Measurements from ENCODE around the gene STK32C. TPM values are rescaled to one million over a fixed set of nuclear protein-coding genes. Genes with fewer than 3 reads are reported as not detected.
A peak's percentile ranks its signal among the peaks of the same experiment; 100 is the strongest.
"Not testable (repeated sequence)": the region's sequence is repeated elsewhere in the genome, so short reads cannot be mapped to it uniquely, and the experiment has no call there.

The STK32C gene
- total RNA-seq, 1 experiment from 2014 or later = 7.6 TPM

- in situ Hi-C loops (cut with HindIII; ENCODE audit: low pct_unique_long_range_greater_than_20kb, low sequenced_read_pairs) = no loop called here
- DNase-seq (ENCODE audit: low read depth, low spot score) = no peak
Observed at GRCh38 chr10:132223611-132224342, 84.0 kb downstream of the STK32C start.

DNA sequence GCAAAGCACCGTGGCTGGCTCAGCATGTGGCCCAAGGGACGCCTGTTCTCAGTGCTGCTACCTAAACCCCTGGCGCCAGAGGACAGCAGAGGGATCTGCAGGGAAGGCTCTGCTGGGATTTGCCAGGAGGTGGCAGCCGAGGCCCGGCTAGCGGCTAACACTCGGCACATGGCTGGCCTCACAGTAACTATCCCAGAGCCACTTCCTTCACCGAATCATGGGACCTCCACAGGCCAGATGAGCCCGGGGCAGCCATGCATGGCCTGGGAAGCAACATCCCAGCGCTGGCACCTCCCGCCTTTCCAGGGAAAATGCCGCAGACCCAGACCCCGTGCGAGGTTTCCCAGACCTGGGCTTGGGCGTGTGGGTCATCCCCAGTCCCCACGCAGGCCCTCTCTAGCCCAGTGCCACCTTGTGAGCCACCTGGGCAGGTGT is 84.6 kb downstream of the STK32C start:
- peak; percentile 84 for DNase-seq (ENCODE audit: low read depth, low spot score)
- in situ Hi-C loops (cut with HindIII; ENCODE audit: low pct_unique_long_range_greater_than_20kb, low sequenced_read_pairs) = no loop called here

DNA sequence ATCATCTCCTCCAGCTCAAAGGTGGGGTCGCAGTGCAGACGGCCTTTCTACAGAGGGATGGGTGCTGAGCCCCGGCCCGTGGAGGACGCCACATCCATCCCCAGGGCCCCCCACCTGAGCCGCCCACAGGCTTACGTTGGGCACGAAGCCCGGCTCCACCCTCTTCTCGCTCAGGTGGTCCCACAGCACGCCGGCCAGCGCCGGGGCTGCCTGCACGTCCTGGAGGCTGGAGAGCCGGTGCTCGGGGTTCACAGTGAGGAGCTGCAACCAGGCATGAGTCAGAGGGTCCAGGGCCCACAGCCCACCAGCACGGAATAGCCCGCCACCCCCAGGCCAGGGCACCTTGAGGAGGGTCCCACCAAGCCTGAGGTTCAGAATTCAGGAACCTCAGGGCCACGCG is 85.0 kb downstream of the STK32C start:
- no peak for DNase-seq (ENCODE audit: low read depth, low spot score)
- in situ Hi-C loops (cut with HindIII; ENCODE audit: low pct_unique_long_range_greater_than_20kb, low sequenced_read_pairs) = no loop called here

GRCh38 chr10:132220996-132221395 is 86.8 kb downstream of the STK32C start:
- in situ Hi-C loops (cut with HindIII; ENCODE audit: low pct_unique_long_range_greater_than_20kb, low sequenced_read_pairs); DNase-seq (ENCODE audit: low read depth, low spot score): not testable (repeated sequence)

DNA sequence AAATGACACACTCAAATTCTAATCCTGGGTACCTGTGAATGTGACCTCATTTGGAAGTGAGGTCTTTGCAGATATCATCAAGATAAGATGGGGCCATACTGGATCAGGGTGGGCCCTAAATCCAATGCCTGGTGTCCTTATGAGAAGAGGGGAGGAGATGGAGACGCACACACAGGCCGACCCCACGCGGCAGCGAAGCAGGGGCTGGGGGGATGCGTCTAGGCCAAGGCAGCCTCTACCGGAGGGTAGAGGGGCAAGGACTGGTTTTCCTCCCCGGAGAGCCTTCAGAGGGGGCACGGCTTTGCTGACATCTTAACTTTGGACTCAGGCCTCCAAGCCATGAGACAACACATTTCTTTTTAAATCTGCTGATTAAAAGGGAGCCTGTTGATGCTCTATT is 87.7 kb downstream of the STK32C start:
- in situ Hi-C loops (cut with HindIII; ENCODE audit: low pct_unique_long_range_greater_than_20kb, low sequenced_read_pairs) = no loop called here
- no peak for DNase-seq (ENCODE audit: low read depth, low spot score)

GRCh38 chr10:132219486-132219885 is 88.3 kb downstream of the STK32C start:
- in situ Hi-C loops (cut with HindIII; ENCODE audit: low pct_unique_long_range_greater_than_20kb, low sequenced_read_pairs) = no loop called here
- DNase-seq (ENCODE audit: low read depth, low spot score) = no peak

DNA sequence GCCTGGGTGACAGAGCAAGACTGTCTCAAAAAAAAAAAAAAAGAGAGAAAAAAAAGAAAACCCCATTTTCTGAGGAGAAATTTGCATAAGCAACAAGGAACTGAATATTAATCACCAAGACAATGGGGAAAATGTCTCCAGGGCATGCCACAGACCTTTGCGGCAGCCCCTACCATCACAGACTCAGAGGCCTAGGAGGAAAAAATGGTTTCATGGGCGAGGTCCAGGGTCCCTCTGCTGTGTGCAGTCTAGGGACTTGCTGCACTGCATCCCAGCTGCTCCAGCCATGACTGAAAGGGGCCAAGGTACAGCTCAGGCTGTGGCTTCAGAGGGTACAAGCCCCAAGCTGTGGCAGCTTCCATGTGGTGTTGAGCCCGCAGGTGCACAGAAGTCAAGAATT is 91.3 kb downstream of the STK32C start:
- in situ Hi-C loops (cut with HindIII; ENCODE audit: low pct_unique_long_range_greater_than_20kb, low sequenced_read_pairs); DNase-seq (ENCODE audit: low read depth, low spot score): not testable (repeated sequence)

- no peak for DNase-seq (ENCODE audit: low read depth, low spot score)
- in situ Hi-C loops (cut with HindIII; ENCODE audit: low pct_unique_long_range_greater_than_20kb, low sequenced_read_pairs) = no loop called here
Observed at GRCh38 chr10:132213917-132214316, 93.8 kb downstream of the STK32C start.

GRCh38 chr10:132212816-132213215 is 94.9 kb downstream of the STK32C start:
- no peak for DNase-seq (ENCODE audit: low read depth, low spot score)
- in situ Hi-C loops (cut with HindIII; ENCODE audit: low pct_unique_long_range_greater_than_20kb, low sequenced_read_pairs) = no loop called here

- no peak for DNase-seq (ENCODE audit: low read depth, low spot score)
- in situ Hi-C loops (cut with HindIII; ENCODE audit: low pct_unique_long_range_greater_than_20kb, low sequenced_read_pairs) = no loop called here
Observed at GRCh38 chr10:132211246-132211645, 96.5 kb downstream of the STK32C start.

GRCh38 chr10:132210766-132211165 is 97.0 kb downstream of the STK32C start:
- DNase-seq (ENCODE audit: low read depth, low spot score) = no peak
- in situ Hi-C loops (cut with HindIII; ENCODE audit: low pct_unique_long_range_greater_than_20kb, low sequenced_read_pairs) = no loop called here

- in situ Hi-C loops (cut with HindIII; ENCODE audit: low pct_unique_long_range_greater_than_20kb, low sequenced_read_pairs) = no loop called here
- no peak for DNase-seq (ENCODE audit: low read depth, low spot score)
Observed at GRCh38 chr10:132209978-132210530, 97.7 kb downstream of the STK32C start.

DNA sequence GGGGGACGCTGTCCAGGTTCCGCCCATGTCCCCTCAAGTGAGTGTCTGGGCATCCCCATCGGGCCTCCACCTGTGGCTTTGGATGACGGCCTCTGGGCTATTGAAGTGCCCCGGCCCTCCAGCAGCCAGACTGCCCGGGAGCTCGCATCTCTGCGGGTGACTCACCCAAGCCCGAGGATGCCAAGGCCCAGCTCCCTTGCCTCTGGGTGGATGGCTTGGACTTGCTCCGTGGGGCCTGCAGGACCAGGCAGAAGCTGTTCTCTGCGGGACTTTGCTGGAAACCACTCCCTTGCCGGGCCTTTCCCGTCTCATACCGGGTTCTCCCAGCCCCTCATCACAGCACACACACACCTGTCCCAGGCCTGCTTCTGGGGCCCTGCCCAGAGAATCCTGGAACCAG is 98.6 kb downstream of the STK32C start:
- DNase-seq (ENCODE audit: low read depth, low spot score) = no peak
- in situ Hi-C loops (cut with HindIII; ENCODE audit: low pct_unique_long_range_greater_than_20kb, low sequenced_read_pairs) = no loop called here

DNA sequence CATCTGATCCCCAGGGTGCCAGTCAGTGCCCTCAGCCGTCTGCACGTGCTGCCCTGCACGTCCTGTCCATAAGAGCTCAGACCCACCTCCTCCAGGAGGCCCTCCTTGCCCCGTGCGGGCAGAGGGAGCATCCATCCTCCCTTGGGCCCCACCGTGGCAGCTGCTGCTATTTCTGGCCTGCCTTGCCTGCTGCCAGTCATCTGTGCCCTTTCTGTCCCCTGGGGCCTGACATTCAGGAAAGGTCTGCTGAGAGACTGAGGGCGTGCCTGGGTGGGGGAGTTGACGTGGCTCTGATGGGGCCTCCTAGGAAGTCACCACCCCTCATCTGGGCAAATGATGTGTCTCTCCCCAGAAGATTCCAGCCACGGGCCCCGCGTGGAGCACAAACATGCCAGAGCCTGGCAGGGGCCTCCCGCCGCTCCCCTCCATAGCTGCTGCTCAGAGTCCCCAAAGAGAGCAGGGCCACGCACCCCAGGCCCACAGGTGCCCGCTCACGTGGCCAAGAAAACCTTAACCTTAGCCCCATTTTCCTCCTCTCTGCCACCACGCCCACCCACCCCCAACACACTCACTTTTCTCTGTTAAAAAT is 99.2 kb downstream of the STK32C start:
- in situ Hi-C loops (cut with HindIII; ENCODE audit: low pct_unique_long_range_greater_than_20kb, low sequenced_read_pairs) = no loop called here
- peak; percentile 6 for DNase-seq (ENCODE audit: low read depth, low spot score)

DNA sequence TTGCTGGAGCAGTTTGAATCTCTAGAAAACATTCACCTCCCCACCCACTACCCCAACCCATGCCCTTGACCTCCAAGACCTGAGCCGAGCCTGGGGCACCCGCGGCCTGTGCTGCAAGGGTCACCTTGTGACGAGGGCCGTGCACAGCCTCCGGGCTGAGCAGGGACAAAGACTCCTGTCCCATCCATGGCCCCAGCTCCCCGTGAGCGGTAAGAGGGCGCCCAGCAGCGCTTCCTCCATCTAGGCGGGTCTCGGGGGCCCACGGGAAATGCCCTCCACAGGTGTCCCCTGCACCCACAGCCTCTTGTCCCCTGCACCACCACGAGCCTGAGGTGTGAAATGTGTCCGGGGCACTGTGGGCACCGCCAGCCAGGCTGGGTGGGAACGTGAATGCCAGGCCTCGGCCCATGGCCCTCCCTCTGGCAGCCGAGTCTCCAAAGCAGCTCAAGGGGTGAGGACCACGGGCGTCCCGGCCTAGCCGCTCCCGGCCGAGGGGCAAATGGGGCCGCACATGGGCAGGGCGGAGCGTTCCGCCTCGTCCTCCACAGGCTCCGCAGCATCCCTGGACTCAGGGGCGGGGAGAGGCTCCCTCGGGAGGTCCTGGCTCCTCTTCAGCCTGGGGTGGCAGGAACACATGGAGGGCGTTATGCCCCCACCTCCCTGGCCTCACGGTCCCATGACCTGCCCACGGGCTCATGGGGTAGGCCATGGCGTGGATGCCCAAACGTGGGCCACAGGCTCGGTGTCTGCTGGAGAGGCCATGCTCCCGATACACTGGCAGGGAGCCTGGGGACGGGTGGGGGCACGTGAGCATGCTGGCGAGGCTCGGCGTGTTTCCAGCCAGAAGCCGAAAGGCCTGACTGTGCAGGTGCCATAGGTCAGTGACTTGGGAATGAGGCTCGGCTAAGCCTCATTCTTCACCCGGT is 100.0 kb downstream of the STK32C start:
- no peak for DNase-seq (ENCODE audit: low read depth, low spot score)
- in situ Hi-C loops (cut with HindIII; ENCODE audit: low pct_unique_long_range_greater_than_20kb, low sequenced_read_pairs) = no loop called here

DNA sequence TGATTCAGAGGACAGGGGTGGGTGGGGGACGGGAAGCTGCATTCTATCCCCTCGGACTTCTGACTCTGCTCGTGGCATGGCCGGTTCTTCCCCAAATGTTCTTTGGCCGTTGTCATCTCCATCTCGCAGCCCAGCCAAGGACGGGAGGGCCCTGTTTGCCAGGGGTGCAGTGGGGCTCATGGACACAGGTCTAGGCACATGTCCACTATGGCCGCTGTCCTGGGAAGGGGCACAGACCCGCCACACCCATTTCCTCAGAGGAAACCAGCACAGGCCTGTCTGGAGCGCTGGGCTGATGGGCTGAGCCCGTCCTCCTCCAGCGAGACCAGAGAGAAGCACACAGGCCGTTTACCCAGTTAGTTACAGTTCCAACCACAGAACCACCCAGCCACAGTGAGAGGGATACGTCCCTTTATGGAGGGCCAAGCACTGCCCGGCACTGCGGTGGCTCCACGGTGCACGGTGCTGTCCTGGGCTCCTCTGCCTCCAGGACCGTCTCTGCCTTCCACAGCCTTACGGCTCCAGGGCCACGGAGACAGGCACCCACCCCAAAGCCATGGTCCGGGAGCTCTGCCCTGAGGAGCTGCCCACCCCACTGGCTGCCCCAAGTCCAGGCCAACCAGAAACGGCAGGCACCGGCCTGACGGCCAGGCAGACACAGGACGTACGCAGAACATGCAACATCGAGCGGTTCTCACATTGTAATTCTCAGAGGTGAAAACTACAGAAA is 100.8 kb downstream of the STK32C start:
- in situ Hi-C loops (cut with HindIII; ENCODE audit: low pct_unique_long_range_greater_than_20kb, low sequenced_read_pairs) = no loop called here
- no peak for DNase-seq (ENCODE audit: low read depth, low spot score)

DNA sequence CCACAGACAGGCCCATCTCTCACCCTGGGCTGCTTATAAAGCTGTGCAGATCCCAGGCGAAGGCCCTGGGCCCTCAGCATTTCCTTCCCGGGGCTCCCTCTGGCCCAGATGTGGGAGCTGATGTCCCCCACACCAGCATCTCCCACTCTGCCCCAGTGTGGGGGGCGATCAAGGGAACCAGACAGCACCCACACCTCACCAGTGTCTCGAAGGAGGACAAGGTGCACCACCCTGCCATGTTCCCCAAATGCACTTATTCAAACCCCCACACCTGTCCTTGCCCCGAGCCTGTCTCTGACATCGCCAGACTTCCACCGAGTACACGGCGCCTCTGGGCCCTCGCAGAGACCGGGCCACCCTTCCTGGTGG is 101.4 kb downstream of the STK32C start:
- in situ Hi-C loops (cut with HindIII; ENCODE audit: low pct_unique_long_range_greater_than_20kb, low sequenced_read_pairs) = no loop called here
- DNase-seq (ENCODE audit: low read depth, low spot score) = no peak

All from SK-MEL-5 (cell line).